22Rv1 (cell line): ENCODE results near the gene TOR1A.

ENCODE experiments used
- H3K27ac ChIP-seq: fragments of 450-650 bp; 2 replicates; pipeline ENCODE4 v1.5.1; 2017
- CTCF ChIP-seq: fragments of 450-650 bp; IDR thresholded peaks from 2 replicates; pipeline ENCODE4 v1.5.1; 2017; ENCODE audit warnings: mild to moderate bottlenecking
- ZFX ChIP-seq: fragments of 450-650 bp; IDR thresholded peaks from 2 replicates; pipeline ENCODE4 v1.6.1; 2017; ENCODE audit warnings: antibody characterized with exemption, borderline replicate concordance

The TOR1A gene

GRCh38 chr9:129850821-129851550 lies 27.1 kb upstream of the TOR1A start:
- H3K27ac ChIP-seq: no peak overlapping the region
- no peak for TF ChIP-seq ZFX
- TF ChIP-seq CTCF: no peak

GRCh38 chr9:129849901-129850300 lies 26.0 kb upstream of the TOR1A start:
- no peak overlapping the region for H3K27ac ChIP-seq
- TF ChIP-seq ZFX (no peak), CTCF (no peak)

GRCh38 chr9:129848712-129849441 lies 24.9 kb upstream of the TOR1A start:
- TF ChIP-seq CTCF (no peak), ZFX (no peak)
- H3K27ac ChIP-seq: no peak overlapping the region

GRCh38 chr9:129845373-129845772 lies 21.4 kb upstream of the TOR1A start:
- TF ChIP-seq CTCF (no peak), ZFX (no peak)
- no peak overlapping the region for H3K27ac ChIP-seq

- no peak overlapping the region for H3K27ac ChIP-seq
- no peak for TF ChIP-seq ZFX
- no peak for TF ChIP-seq CTCF
Measured at GRCh38 chr9:129841071-129841470, 17.1 kb upstream of the TOR1A start.

GRCh38 chr9:129840034-129840433 lies 16.1 kb upstream of the TOR1A start:
- TF ChIP-seq ZFX (no peak), CTCF (no peak)
- H3K27ac ChIP-seq: no peak overlapping the region
